Mesenchymal stem cell (in vitro differentiated cells and primary cell): ENCODE data around the gene ATIC.

Experiments used
- DNase-seq: peaks from one replicate; pipeline ENCODE4 v3.0.0-alpha.2; 2013
- H2AFZ ChIP-seq: one replicate; pipeline ENCODE4 v1.6.1; 2013; ENCODE audit warnings: low read depth, mild to moderate bottlenecking, control low read depth, inconsistent platforms, low read length, moderate library complexity
- H2AK5ac ChIP-seq: 2 replicates; pipeline ENCODE4 v1.6.1; 2013; ENCODE audit warnings: low read length, moderate library complexity, mild to moderate bottlenecking, inconsistent platforms; ENCODE audit not compliant: severe bottlenecking
- H2BK120ac ChIP-seq: one replicate; pipeline ENCODE4 v1.6.1; 2013; ENCODE audit warnings: low read depth, mild to moderate bottlenecking, inconsistent platforms, low read length, moderate library complexity
- H2BK12ac ChIP-seq, 2 experiments: one replicate each; pipeline ENCODE4 v1.6.1; 2013; ENCODE audit warnings: inconsistent platforms in 2 of 2, low read length in 2 of 2, mild to moderate bottlenecking in 2 of 2, moderate library complexity in 2 of 2, control low read depth in 1 of 2
- H2BK15ac ChIP-seq: one replicate; pipeline ENCODE4 v1.6.1; 2013; ENCODE audit warnings: mild to moderate bottlenecking, low read depth, inconsistent platforms; ENCODE audit not compliant: poor library complexity, severe bottlenecking
- H2BK5ac ChIP-seq: 2 replicates; pipeline ENCODE4 v1.6.1; 2013; ENCODE audit warnings: low read depth, mild to moderate bottlenecking, low read length, control low read depth, inconsistent platforms; ENCODE audit not compliant: poor library complexity, severe bottlenecking
- H3K14ac ChIP-seq, 2 experiments: one replicate each; pipeline ENCODE4 v1.6.1; 2013; ENCODE audit warnings: inconsistent platforms in 2 of 2, low read length in 2 of 2, control low read depth in 1 of 2, mild to moderate bottlenecking in 1 of 2, moderate library complexity in 1 of 2
- H3K18ac ChIP-seq, 2 experiments: one replicate each; pipeline ENCODE4 v1.6.1; 2013; ENCODE audit warnings: inconsistent platforms in 2 of 2, low read length in 2 of 2, control low read depth in 1 of 2, low read depth in 1 of 2, mild to moderate bottlenecking in 1 of 2
- H3K23ac ChIP-seq, 2 experiments: one replicate each; pipeline ENCODE4 v1.6.1; 2013; ENCODE audit warnings: inconsistent platforms in 2 of 2, low read length in 2 of 2, mild to moderate bottlenecking in 2 of 2, moderate library complexity in 2 of 2, control low read depth in 1 of 2
- H3K27ac ChIP-seq: 2 replicates; pipeline ENCODE4 v1.5.1; 2013; ENCODE audit warnings: mild to moderate bottlenecking, moderate library complexity, low read length, control low read depth, inconsistent platforms; ENCODE audit not compliant: poor library complexity, severe bottlenecking
- H3K27me3 ChIP-seq, 2 experiments: 2 replicates each; pipeline versions ENCODE4 v1.6.1 to v1.7.0; 2013; ENCODE audit warnings: low read length in 2 of 2, mild to moderate bottlenecking in 2 of 2, moderate library complexity in 2 of 2, control low read depth in 1 of 2, inconsistent platforms in 1 of 2; ENCODE audit not compliant: control insufficient read depth in 1 of 2, insufficient read depth in 1 of 2
- H3K36me3 ChIP-seq, 2 experiments: 2 replicates each; pipeline versions ENCODE4 v1.6.1 to v1.7.0; 2013; ENCODE audit warnings: low read length in 2 of 2, control low read depth in 1 of 2, inconsistent platforms in 1 of 2, low read depth in 1 of 2, mild to moderate bottlenecking in 1 of 2; ENCODE audit not compliant: insufficient read depth in 2 of 2, control insufficient read depth in 1 of 2
- H3K4ac ChIP-seq, 2 experiments: one replicate each; pipeline ENCODE4 v1.6.1; 2013; ENCODE audit warnings: inconsistent platforms in 2 of 2, low read length in 2 of 2, mild to moderate bottlenecking in 2 of 2, moderate library complexity in 2 of 2, control low read depth in 1 of 2, low read depth in 1 of 2
- H3K4me1 ChIP-seq: 2 replicates; pipeline ENCODE4 v1.6.1; 2013; ENCODE audit warnings: low read depth, low read length, control low read depth; ENCODE audit not compliant: control insufficient read depth, insufficient read depth
- H3K4me2 ChIP-seq: 2 replicates; pipeline ENCODE4 v1.6.1; 2013; ENCODE audit warnings: low read length, mild to moderate bottlenecking, inconsistent platforms; ENCODE audit not compliant: poor library complexity, severe bottlenecking
- H3K4me3 ChIP-seq, 2 experiments: 2 replicates each; pipeline versions ENCODE4 v1.5.1 to v1.7.0; 2013; ENCODE audit warnings: low read length in 2 of 2, mild to moderate bottlenecking in 2 of 2, control low read depth in 1 of 2, low read depth in 1 of 2; ENCODE audit not compliant: insufficient read depth in 1 of 2
- H3K79me1 ChIP-seq: replicated peaks from 2 replicates; pipeline ENCODE4 v1.6.1; 2013; ENCODE audit warnings: mild to moderate bottlenecking, control low read depth, low read length, inconsistent platforms; ENCODE audit not compliant: poor library complexity, severe bottlenecking
- H3K9ac ChIP-seq: 2 replicates; pipeline ENCODE4 v1.7.0; 2013; ENCODE audit warnings: mild to moderate bottlenecking, low read length, moderate library complexity
- H3K9me3 ChIP-seq: 2 replicates; pipeline ENCODE4 v1.7.0; 2013; ENCODE audit warnings: mild to moderate bottlenecking, low read length; ENCODE audit not compliant: control insufficient read depth
- H4K8ac ChIP-seq: one replicate; pipeline ENCODE4 v1.6.1; 2013; ENCODE audit warnings: inconsistent platforms, mild to moderate bottlenecking, low read length, moderate library complexity
- H4K91ac ChIP-seq: one replicate; pipeline ENCODE4 v1.6.1; 2013; ENCODE audit warnings: mild to moderate bottlenecking, low read length, inconsistent platforms
- WGBS: methylation state at CpG from one replicate; pipeline ENCODE4 v1.1.7; 2013; ENCODE audit warnings: mixed read lengths; 5-methylcytosine and 5-hydroxymethylcytosine counted together

The ATIC gene

GRCh38 chr2:215361876-215362561 is 50.2 kb downstream of the ATIC start:
- Histone ChIP-seq H3K4ac (no peak overlapping the region), H3K79me1 (no peaks in the 10 kb centered on the region), H2BK120ac (no peak overlapping the region), H3K23ac (no peak overlapping the region), H4K91ac (no peak overlapping the region), H3K27ac (peak overlapping the region; percentile 50), H3K4me3 (no peak overlapping the region), H3K9ac (peak overlapping the region; percentile 54), H2BK12ac (no peak overlapping the region), H3K14ac (no peak overlapping the region), H3K4me1 (peaks cover 7% of the 10 kb centered on the region), H2AFZ (no peak overlapping the region), H3K27me3 (no peaks in the 10 kb centered on the region), H3K4me2 (no peak overlapping the region), H2BK5ac (no peak overlapping the region), H3K36me3 (peaks cover 35 to 83% of the 10 kb centered on the region in 2 experiments), H2BK15ac (no peak overlapping the region), H3K18ac (no peak overlapping the region), H4K8ac (no peak overlapping the region), H2AK5ac (no peak overlapping the region), H3K9me3 (no peaks in the 10 kb centered on the region)
- no peak for DNase-seq
- WGBS: 95% methylated on average over 4 of the region's 6 CpGs

- H2AK5ac ChIP-seq: no peak overlapping the region
- H2BK120ac ChIP-seq: no peak overlapping the region
- H3K4me3 ChIP-seq: no peak overlapping the region
- peak overlapping the region; percentile 54 for H3K9ac ChIP-seq
- no peak overlapping the region for H3K23ac ChIP-seq
- H2BK15ac ChIP-seq: no peak overlapping the region
- no peaks in the 10 kb centered on the region for H3K9me3 ChIP-seq
- no peak overlapping the region for H3K4ac ChIP-seq
- H2AFZ ChIP-seq: no peak overlapping the region
- 100% methylated on average over 8 of the region's 8 CpGs for WGBS
- no peak overlapping the region for H2BK12ac ChIP-seq
- no peaks in the 10 kb centered on the region for H3K27me3 ChIP-seq
- H4K8ac ChIP-seq: no peak overlapping the region
- H3K4me2 ChIP-seq: no peak overlapping the region
- DNase-seq: no peak
- H3K79me1 ChIP-seq: no peaks in the 10 kb centered on the region
- H3K27ac ChIP-seq: peak overlapping the region; percentile 50
- H3K18ac ChIP-seq: no peak overlapping the region
- H3K14ac ChIP-seq: no peak overlapping the region
- no peak overlapping the region for H2BK5ac ChIP-seq
- H4K91ac ChIP-seq: no peak overlapping the region
- peaks cover 35 to 88% of the 10 kb centered on the region in 2 experiments for H3K36me3 ChIP-seq
- peaks cover 7% of the 10 kb centered on the region for H3K4me1 ChIP-seq
Measured at GRCh38 chr2:215362562-215362904, 50.7 kb downstream of the ATIC start.

DNA sequence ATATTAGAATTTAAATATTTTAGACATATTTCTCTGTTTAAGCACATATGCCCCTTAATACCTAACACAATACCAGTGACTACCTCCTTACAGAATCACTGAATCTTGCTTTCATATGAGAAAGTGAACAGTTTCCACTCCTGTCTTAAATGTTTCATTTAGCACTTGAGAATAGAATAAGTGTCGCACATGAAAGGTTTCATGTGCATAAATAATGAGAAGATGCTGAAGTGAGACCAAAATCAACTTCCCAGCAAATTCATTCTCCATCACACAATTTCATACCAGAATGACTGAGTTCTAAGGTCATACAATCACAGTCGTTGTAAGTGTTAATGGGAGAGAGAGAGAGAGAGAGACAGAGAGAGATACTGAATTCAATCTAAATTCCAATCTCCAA is 51.2 kb downstream of the ATIC start:
- H3K14ac ChIP-seq: no peak overlapping the region
- H3K4ac ChIP-seq: no peak overlapping the region
- H3K9ac ChIP-seq: peak overlapping the region; percentile 54
- H2AFZ ChIP-seq: no peak overlapping the region
- no peak overlapping the region for H3K4me3 ChIP-seq
- H3K4me1 ChIP-seq: peaks cover 7% of the 10 kb centered on the region
- no peak overlapping the region for H3K4me2 ChIP-seq
- no peak overlapping the region for H2BK12ac ChIP-seq
- peak overlapping the region; percentile 10 for H3K27ac ChIP-seq
- no peak overlapping the region for H3K23ac ChIP-seq
- H3K36me3 ChIP-seq: peaks cover 35 to 93% of the 10 kb centered on the region in 2 experiments
- H2BK120ac ChIP-seq: no peak overlapping the region
- no peak overlapping the region for H4K8ac ChIP-seq
- H3K79me1 ChIP-seq: no peaks in the 10 kb centered on the region
- H2BK15ac ChIP-seq: no peak overlapping the region
- H4K91ac ChIP-seq: no peak overlapping the region
- no peaks in the 10 kb centered on the region for H3K27me3 ChIP-seq
- H3K9me3 ChIP-seq: no peaks in the 10 kb centered on the region
- H2BK5ac ChIP-seq: no peak overlapping the region
- H2AK5ac ChIP-seq: no peak overlapping the region
- H3K18ac ChIP-seq: no peak overlapping the region
- WGBS: no CpG with 5 or more reads among the region's 2 CpGs
- DNase-seq: no peak

- Histone ChIP-seq H2AK5ac (no peak overlapping the region), H2BK12ac (no peak overlapping the region), H2BK120ac (no peak overlapping the region), H2BK15ac (no peak overlapping the region), H3K4me1 (peaks cover 7% of the 10 kb centered on the region), H4K8ac (no peak overlapping the region), H3K18ac (no peak overlapping the region), H3K36me3 (peaks cover 35 to 98% of the 10 kb centered on the region in 2 experiments), H3K14ac (no peak overlapping the region), H4K91ac (no peak overlapping the region), H3K4me2 (no peak overlapping the region), H3K4me3 (no peak overlapping the region), H3K4ac (no peak overlapping the region), H3K9ac (peak overlapping the region; percentile 54), H2BK5ac (no peak overlapping the region), H3K27ac (peak overlapping the region; percentile 62), H2AFZ (no peak overlapping the region), H3K23ac (no peak overlapping the region), H3K79me1 (no peaks in the 10 kb centered on the region), H3K27me3 (no peaks in the 10 kb centered on the region), H3K9me3 (no peaks in the 10 kb centered on the region)
- DNase-seq: no peak
- WGBS: 86% methylated on average over 1 of the region's 2 CpGs
Measured at GRCh38 chr2:215363461-215364156, 51.8 kb downstream of the ATIC start.
